OCI-LY1 (cell line): ENCODE data around the gene SEC22B.
"Not testable (repeated sequence)": the region's sequence is repeated elsewhere in the genome, so short reads cannot be mapped to it uniquely, and the experiment has no call there.

Experiments
- EZH2 ChIP-seq: fragments of 200-600 bp; sonication (generic), shearing (Covaris generic); IDR thresholded peaks from 2 replicates; pipeline ENCODE4 v1.8.0; 2017; ENCODE audit warnings: borderline replicate concordance, mixed run types, mild to moderate bottlenecking, antibody characterized with exemption, low read length, moderate library complexity, mixed read lengths
- TF ChIP-seq, protein P1 (sequence below): fragments of 200-600 bp; sonication (generic), shearing (Covaris generic); IDR thresholded peaks from 2 replicates; pipeline ENCODE4 v1.5.1; 2017; ENCODE audit warnings: mild to moderate bottlenecking, antibody characterized with exemption, low read length, moderate library complexity, mixed read lengths

DNA sequence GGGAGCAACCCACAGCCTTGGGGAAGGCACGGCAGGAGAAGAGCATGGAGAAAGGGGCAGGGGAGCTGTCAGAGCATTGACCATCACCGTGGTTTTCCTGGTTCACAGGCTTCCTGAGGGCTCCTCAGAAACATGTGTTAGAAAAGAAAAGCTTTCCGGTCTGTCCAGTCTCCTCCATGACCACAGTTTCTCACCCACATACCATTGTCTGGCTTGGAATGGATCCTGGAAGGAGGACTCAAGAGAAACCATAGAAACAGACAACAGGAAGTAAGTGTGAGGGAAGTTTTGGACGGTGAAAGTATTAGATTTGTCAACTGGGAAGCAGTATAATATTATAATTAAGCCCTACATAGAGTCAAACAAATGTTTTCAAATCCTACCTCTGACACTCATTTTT is 55.8 kb downstream of the SEC22B start:
- TF ChIP-seq, protein P1, sequence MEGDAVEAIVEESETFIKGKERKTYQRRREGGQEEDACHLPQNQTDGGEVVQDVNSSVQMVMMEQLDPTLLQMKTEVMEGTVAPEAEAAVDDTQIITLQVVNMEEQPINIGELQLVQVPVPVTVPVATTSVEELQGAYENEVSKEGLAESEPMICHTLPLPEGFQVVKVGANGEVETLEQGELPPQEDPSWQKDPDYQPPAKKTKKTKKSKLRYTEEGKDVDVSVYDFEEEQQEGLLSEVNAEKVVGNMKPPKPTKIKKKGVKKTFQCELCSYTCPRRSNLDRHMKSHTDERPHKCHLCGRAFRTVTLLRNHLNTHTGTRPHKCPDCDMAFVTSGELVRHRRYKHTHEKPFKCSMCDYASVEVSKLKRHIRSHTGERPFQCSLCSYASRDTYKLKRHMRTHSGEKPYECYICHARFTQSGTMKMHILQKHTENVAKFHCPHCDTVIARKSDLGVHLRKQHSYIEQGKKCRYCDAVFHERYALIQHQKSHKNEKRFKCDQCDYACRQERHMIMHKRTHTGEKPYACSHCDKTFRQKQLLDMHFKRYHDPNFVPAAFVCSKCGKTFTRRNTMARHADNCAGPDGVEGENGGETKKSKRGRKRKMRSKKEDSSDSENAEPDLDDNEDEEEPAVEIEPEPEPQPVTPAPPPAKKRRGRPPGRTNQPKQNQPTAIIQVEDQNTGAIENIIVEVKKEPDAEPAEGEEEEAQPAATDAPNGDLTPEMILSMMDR = not testable (repeated sequence)
- TF ChIP-seq EZH2 = not testable (repeated sequence)
